Femur (tissue), 1 donor: ENCODE data around the gene HTR4.
"Not testable (repeated sequence)": the region's sequence is repeated elsewhere in the genome, so short reads cannot be mapped to it uniquely, and the experiment has no call there.

ENCODE experiments used
- DNase-seq: peaks from one replicate; pipeline ENCODE4 v3.0.0-alpha.2; 2017

The HTR4 gene

GRCh38 chr5:148599187-148599586 is 55.1 kb downstream of the HTR4 start:
- no peak for DNase-seq

GRCh38 chr5:148595697-148596096 is 58.6 kb downstream of the HTR4 start:
- DNase-seq = no peak

GRCh38 chr5:148586796-148587195 is 67.5 kb downstream of the HTR4 start:
- no peak for DNase-seq

GRCh38 chr5:148585988-148586387 is 68.3 kb downstream of the HTR4 start:
- no peak for DNase-seq

- DNase-seq = no peak
Observed at GRCh38 chr5:148584103-148584502, 70.2 kb downstream of the HTR4 start.

GRCh38 chr5:148583421-148583965 is 70.8 kb downstream of the HTR4 start:
- no peak for DNase-seq

- no peak for DNase-seq
Observed at GRCh38 chr5:148574167-148574566, 80.2 kb downstream of the HTR4 start.

- no peak for DNase-seq
Observed at GRCh38 chr5:148573374-148573773, 81.0 kb downstream of the HTR4 start.

GRCh38 chr5:148569948-148570347 is 84.4 kb downstream of the HTR4 start:
- DNase-seq = no peak

GRCh38 chr5:148565148-148565547 is 89.2 kb downstream of the HTR4 start:
- no peak for DNase-seq

GRCh38 chr5:148563021-148563420 is 91.3 kb downstream of the HTR4 start:
- DNase-seq = no peak

- DNase-seq = no peak
Observed at GRCh38 chr5:148561801-148562311, 92.5 kb downstream of the HTR4 start.

- DNase-seq = no peak
Observed at GRCh38 chr5:148559461-148559860, 94.9 kb downstream of the HTR4 start.

GRCh38 chr5:148558892-148559291 is 95.4 kb downstream of the HTR4 start:
- DNase-seq = no peak

- no peak for DNase-seq
Observed at GRCh38 chr5:148556835-148557234, 97.5 kb downstream of the HTR4 start.

GRCh38 chr5:148554621-148555020 is 99.7 kb downstream of the HTR4 start:
- DNase-seq = no peak

- DNase-seq = no peak
Observed at GRCh38 chr5:148543727-148544126, 110.6 kb downstream of the HTR4 start.

GRCh38 chr5:148542812-148543211 is 111.5 kb downstream of the HTR4 start:
- no peak for DNase-seq

GRCh38 chr5:148541054-148541835 is 113.1 kb downstream of the HTR4 start:
- no peak for DNase-seq

GRCh38 chr5:148540647-148541046 is 113.7 kb downstream of the HTR4 start:
- no peak for DNase-seq

- DNase-seq = no peak
Observed at GRCh38 chr5:148539851-148540250, 114.5 kb downstream of the HTR4 start.

- DNase-seq = no peak
Observed at GRCh38 chr5:148535190-148535589, 119.1 kb downstream of the HTR4 start.

- DNase-seq = no peak
Observed at GRCh38 chr5:148532969-148533670, 121.2 kb downstream of the HTR4 start.

GRCh38 chr5:148529450-148529849 is 124.9 kb downstream of the HTR4 start:
- not testable (repeated sequence) for DNase-seq
